HUES64 (cell line): Measurements from ENCODE around the gene MYO5B.
A peak's percentile ranks its signal among the peaks of the same experiment; 100 is the strongest.

ENCODE experiments used
- H3K27ac ChIP-seq: 2 replicates; pipeline ENCODE4 v1.7.0; 2013; ENCODE audit warnings: low read depth, low read length, inconsistent platforms
- H3K27me3 ChIP-seq: 2 replicates; pipeline ENCODE4 v1.6.1; 2013; ENCODE audit warnings: mild to moderate bottlenecking, low read length; ENCODE audit not compliant: insufficient read depth
- H3K36me3 ChIP-seq: 2 replicates; pipeline ENCODE4 v1.6.1; 2013; ENCODE audit warnings: mild to moderate bottlenecking, low read length; ENCODE audit not compliant: insufficient read depth
- H3K4me1 ChIP-seq: 2 replicates; pipeline ENCODE4 v1.6.1; 2013; ENCODE audit warnings: mild to moderate bottlenecking, low read length, moderate library complexity; ENCODE audit not compliant: insufficient read depth
- H3K4me3 ChIP-seq: 2 replicates; pipeline ENCODE4 v1.5.1; 2013; ENCODE audit warnings: mild to moderate bottlenecking, low read length, moderate library complexity
- H3K9ac ChIP-seq: 2 replicates; pipeline ENCODE4 v1.6.1; 2013; ENCODE audit warnings: mild to moderate bottlenecking, low read depth, low read length
- H3K9me3 ChIP-seq: 2 replicates; pipeline ENCODE4 v1.6.1; 2013; ENCODE audit warnings: low read depth, low read length; ENCODE audit not compliant: insufficient read depth
- WGBS: fragments of 150-250, 120-280 bp; methylation state at CpG from one replicate; pipeline ENCODE4 v1.1.7; 2013; ENCODE audit warnings: missing lambda C conversion rate; 5-methylcytosine and 5-hydroxymethylcytosine counted together

The MYO5B gene

GRCh38 chr18:50009773-50010335, 185.1 kb downstream of the MYO5B start:
- 87% methylated on average over 3 of the region's 3 CpGs for WGBS

GRCh38 chr18:50008306-50008705, 186.6 kb downstream of the MYO5B start:
- Histone ChIP-seq H3K27ac (no peak overlapping the region), H3K9me3 (no peaks in the 10 kb centered on the region), H3K4me3 (no peak overlapping the region), H3K4me1 (no peaks in the 10 kb centered on the region), H3K36me3 (no peaks in the 10 kb centered on the region), H3K9ac (no peak overlapping the region), H3K27me3 (no peaks in the 10 kb centered on the region)
- WGBS: 86% methylated on average over 3 of the region's 3 CpGs

More at GRCh38 chr18:50009773-50010335, 185.1 kb downstream of the MYO5B start:
- H3K27ac ChIP-seq: no peak overlapping the region
- H3K4me1 ChIP-seq: peaks cover 3% of the 10 kb centered on the region; the same call in 1 of the 2 replicates
- no peaks in the 10 kb centered on the region for H3K36me3 ChIP-seq
- no peak overlapping the region for H3K9ac ChIP-seq
- no peak overlapping the region for H3K4me3 ChIP-seq
- no peaks in the 10 kb centered on the region for H3K27me3 ChIP-seq
- no peaks in the 10 kb centered on the region for H3K9me3 ChIP-seq

GRCh38 chr18:50006470-50007046, 188.4 kb downstream of the MYO5B start:
- no peaks in the 10 kb centered on the region for H3K27me3 ChIP-seq
- H3K36me3 ChIP-seq: no peaks in the 10 kb centered on the region
- WGBS: 82% methylated on average over 2 of the region's 2 CpGs
- no peaks in the 10 kb centered on the region for H3K9me3 ChIP-seq
- H3K4me3 ChIP-seq: no peak overlapping the region
- no peaks in the 10 kb centered on the region for H3K4me1 ChIP-seq
- no peak overlapping the region for H3K27ac ChIP-seq
- H3K9ac ChIP-seq: no peak overlapping the region

GRCh38 chr18:50004013-50004412, 190.9 kb downstream of the MYO5B start:
- H3K9me3 ChIP-seq: no peaks in the 10 kb centered on the region
- WGBS: 92% methylated on average over 4 of the region's 4 CpGs
- H3K36me3 ChIP-seq: no peaks in the 10 kb centered on the region
- no peak overlapping the region for H3K4me3 ChIP-seq
- no peak overlapping the region for H3K9ac ChIP-seq
- no peaks in the 10 kb centered on the region for H3K4me1 ChIP-seq
- no peaks in the 10 kb centered on the region for H3K27me3 ChIP-seq
- no peak overlapping the region for H3K27ac ChIP-seq

- Histone ChIP-seq H3K9ac (no peak overlapping the region), H3K4me3 (no peak overlapping the region), H3K9me3 (no peaks in the 10 kb centered on the region), H3K27me3 (no peaks in the 10 kb centered on the region), H3K36me3 (no peaks in the 10 kb centered on the region), H3K27ac (no peak overlapping the region), H3K4me1 (no peaks in the 10 kb centered on the region)
- 83% methylated on average over 2 of the region's 2 CpGs for WGBS
These were observed 192.2 kb downstream of the MYO5B start for GRCh38 chr18:50002781-50003180.

- Histone ChIP-seq H3K27ac (no peak overlapping the region), H3K4me3 (no peak overlapping the region), H3K9ac (no peak overlapping the region), H3K36me3 (no peaks in the 10 kb centered on the region), H3K4me1 (no peaks in the 10 kb centered on the region), H3K27me3 (no peaks in the 10 kb centered on the region), H3K9me3 (no peaks in the 10 kb centered on the region)
- WGBS: 90% methylated on average over 5 of the region's 5 CpGs
These were observed 194.7 kb downstream of the MYO5B start for GRCh38 chr18:50000227-50000626.

- Histone ChIP-seq H3K36me3 (no peaks in the 10 kb centered on the region), H3K4me1 (no peaks in the 10 kb centered on the region), H3K9ac (no peak overlapping the region), H3K4me3 (no peak overlapping the region), H3K9me3 (no peaks in the 10 kb centered on the region), H3K27me3 (no peaks in the 10 kb centered on the region), H3K27ac (no peak overlapping the region)
- 94% methylated on average over 6 of the region's 6 CpGs for WGBS
These were observed 195.8 kb downstream of the MYO5B start for GRCh38 chr18:49999128-49999527.

GRCh38 chr18:49997558-49997957, 197.4 kb downstream of the MYO5B start:
- H3K4me3 ChIP-seq: no peak overlapping the region

GRCh38 chr18:49994410-49994809, 200.5 kb downstream of the MYO5B start:
- H3K27me3 ChIP-seq: no peaks in the 10 kb centered on the region
- no peaks in the 10 kb centered on the region for H3K9me3 ChIP-seq
- no peaks in the 10 kb centered on the region for H3K36me3 ChIP-seq
- H3K27ac ChIP-seq: no peak overlapping the region
- peaks cover 4% of the 10 kb centered on the region for H3K4me1 ChIP-seq
- 94% methylated on average over 4 of the region's 4 CpGs for WGBS
- H3K4me3 ChIP-seq: no peak overlapping the region
- no peak overlapping the region for H3K9ac ChIP-seq

More at GRCh38 chr18:49997558-49997957, 197.4 kb downstream of the MYO5B start:
- H3K27ac ChIP-seq: no peak overlapping the region
- no peaks in the 10 kb centered on the region for H3K9me3 ChIP-seq
- no peaks in the 10 kb centered on the region for H3K36me3 ChIP-seq
- no peaks in the 10 kb centered on the region for H3K4me1 ChIP-seq
- 80% methylated on average over 6 of the region's 6 CpGs for WGBS
- no peak overlapping the region for H3K9ac ChIP-seq
- H3K27me3 ChIP-seq: no peaks in the 10 kb centered on the region

GRCh38 chr18:49993299-49993698, 201.6 kb downstream of the MYO5B start:
- Histone ChIP-seq H3K36me3 (no peaks in the 10 kb centered on the region), H3K27me3 (no peaks in the 10 kb centered on the region), H3K9ac (no peak overlapping the region), H3K27ac (no peak overlapping the region), H3K4me3 (no peak overlapping the region), H3K9me3 (no peaks in the 10 kb centered on the region), H3K4me1 (peaks cover 15% of the 10 kb centered on the region)
- WGBS: 94% methylated on average over 6 of the region's 6 CpGs

- Histone ChIP-seq H3K27ac (0 out of 2 replicates have a peak overlapping the region, but pooled peaks have one; percentile 1), H3K9ac (no peak overlapping the region), H3K9me3 (no peaks in the 10 kb centered on the region), H3K27me3 (no peaks in the 10 kb centered on the region), H3K4me3 (no peak overlapping the region), H3K4me1 (peaks cover 17% of the 10 kb centered on the region), H3K36me3 (no peaks in the 10 kb centered on the region)
- 26% methylated on average over 2 of the region's 2 CpGs for WGBS
These were observed 206.2 kb downstream of the MYO5B start for GRCh38 chr18:49988733-49989132.

- H3K36me3 ChIP-seq: no peaks in the 10 kb centered on the region
- H3K4me3 ChIP-seq: no peak overlapping the region
- no peak overlapping the region for H3K27ac ChIP-seq
- no peaks in the 10 kb centered on the region for H3K27me3 ChIP-seq
- peaks cover 17% of the 10 kb centered on the region for H3K4me1 ChIP-seq
- 94% methylated on average over 5 of the region's 5 CpGs for WGBS
- no peak overlapping the region for H3K9ac ChIP-seq
- H3K9me3 ChIP-seq: no peaks in the 10 kb centered on the region
These were observed 206.8 kb downstream of the MYO5B start for GRCh38 chr18:49988101-49988500.
